Naive thymus-derived CD4-positive, alpha-beta T cell (primary cell): Measurements from ENCODE around the gene RPS2. TPM values are rescaled to one million over a fixed set of nuclear protein-coding genes. Genes with fewer than 3 reads are reported as not detected.

ENCODE experiments used
- ATAC-seq: fragments of 150-1000 bp; cut with Tn5 transposase; 2 replicates; pipeline ENCODE4 v1.10.0; 2021; ENCODE audit warnings: mild to moderate bottlenecking, moderate library complexity
- CTCF ChIA-PET: fragments of 350-600 bp; sonication (Branson Sonifier 250); formaldehyde crosslinking; loops from one replicate; lab custom pipeline; 2021; ENCODE audit warnings: antibody characterized with exemption; lab: Charles Lee
- POLR2A ChIA-PET: fragments of 350-600 bp; sonication (Branson Sonifier 250); formaldehyde crosslinking; loops from one replicate; lab custom pipeline; 2021; ENCODE audit warnings: antibody characterized with exemption, inconsistent platforms; lab: Charles Lee
- DNase-seq, 9 donors: peaks; one replicate each; pipeline versions ENCODE4 v3.0.0 to v3.0.0-alpha.2; 2020 to 2022; ENCODE audit warnings: mixed read lengths in 1 of 9
- H3K27ac ChIP-seq: one replicate; pipeline ENCODE4 v1.7.0; 2013; ENCODE audit warnings: mild to moderate bottlenecking, low read depth, low read length, moderate library complexity
- H3K27me3 ChIP-seq, 2 donors: one replicate each; pipeline ENCODE4 v1.7.0; 2013; ENCODE audit warnings: low read length in 2 of 2, mild to moderate bottlenecking in 2 of 2, moderate library complexity in 2 of 2; ENCODE audit not compliant: control insufficient read depth in 2 of 2, insufficient read depth in 2 of 2
- H3K36me3 ChIP-seq, 3 experiments: 1 replicate in 2 of 3; 2 replicates in 1 of 3; pipeline ENCODE4 v1.7.0; 2013; ENCODE audit warnings: low read length in 3 of 3, mild to moderate bottlenecking in 3 of 3, moderate library complexity in 1 of 3; ENCODE audit not compliant: insufficient read depth in 3 of 3, control insufficient read depth in 2 of 3
- H3K4me1 ChIP-seq, 2 donors: one replicate each; pipeline ENCODE4 v1.7.0; 2013; ENCODE audit warnings: low read length in 2 of 2, mild to moderate bottlenecking in 2 of 2, moderate library complexity in 1 of 2; ENCODE audit not compliant: control insufficient read depth in 2 of 2, insufficient read depth in 2 of 2
- H3K4me3 ChIP-seq: 2 replicates; pipeline ENCODE4 v1.7.0; 2013; ENCODE audit warnings: mild to moderate bottlenecking, low read length
- H3K9me3 ChIP-seq, 3 experiments: 1 replicate in 2 of 3; 2 replicates in 1 of 3; pipeline ENCODE4 v1.7.0; 2013; ENCODE audit warnings: low read length in 3 of 3; ENCODE audit not compliant: control insufficient read depth in 2 of 3
- H3K27ac Mint-ChIP-seq, 9 donors: one replicate each; pipeline ENCODE4 v1.8.0; 2020 to 2022; ENCODE audit warnings: mixed read lengths in 9 of 9, mild to moderate bottlenecking in 8 of 9, moderate library complexity in 5 of 9, inconsistent platforms in 2 of 9
- H3K27me3 Mint-ChIP-seq, 5 donors: one replicate each; pipeline ENCODE4 v1.8.0; 2021 to 2022; ENCODE audit warnings: mixed read lengths in 5 of 5, mild to moderate bottlenecking in 1 of 5
- H3K36me3 Mint-ChIP-seq, 5 donors: one replicate each; pipeline ENCODE4 v1.8.0; 2020 to 2022; ENCODE audit warnings: mixed read lengths in 5 of 5, mild to moderate bottlenecking in 3 of 5, inconsistent platforms in 1 of 5
- H3K4me1 Mint-ChIP-seq, 7 donors: one replicate each; pipeline ENCODE4 v1.8.0; 2020 to 2022; ENCODE audit warnings: mixed read lengths in 7 of 7, mild to moderate bottlenecking in 3 of 7, inconsistent platforms in 1 of 7
- H3K4me3 Mint-ChIP-seq, 10 donors: one replicate each; pipeline ENCODE4 v1.8.0; 2020 to 2022; ENCODE audit warnings: mild to moderate bottlenecking in 10 of 10, mixed read lengths in 10 of 10, moderate library complexity in 6 of 10, inconsistent platforms in 2 of 10
- H3K9me3 Mint-ChIP-seq, 11 donors: one replicate each; pipeline ENCODE4 v1.8.0; 2020 to 2022; ENCODE audit warnings: mixed read lengths in 11 of 11, mild to moderate bottlenecking in 4 of 11, inconsistent platforms in 1 of 11, moderate library complexity in 1 of 11
- intact Hi-C, 2 donors: fragments of 100-400 bp; cut with micrococcal nuclease; formaldehyde crosslinking; loops; one replicate each; pipeline ENCODE4 v1.15.1; 2023
- polyA plus RNA-seq, 2 donors: library from polyadenylated mRNA; unstranded; fragments of 300-500 nt; fragmentation: Illumina TruSeq; gene quantifications; one replicate each; pipeline ENCODE4 v1.2.3, GENCODE V29; 2021
- total RNA-seq, 6 experiments: library from RNA in 5 of 6; stranded (reverse) in 5 of 6; gene quantifications; 1 replicate in 5 of 6; 2 replicates in 1 of 6; pipeline ENCODE4 v1.2.3 and lab custom pipeline; 2021 to 2026

The RPS2 gene
- total and polyA plus RNA-seq, 7 experiments from 2014 or later: 2,562 to 7,254 (median 3,209) TPM

DNA sequence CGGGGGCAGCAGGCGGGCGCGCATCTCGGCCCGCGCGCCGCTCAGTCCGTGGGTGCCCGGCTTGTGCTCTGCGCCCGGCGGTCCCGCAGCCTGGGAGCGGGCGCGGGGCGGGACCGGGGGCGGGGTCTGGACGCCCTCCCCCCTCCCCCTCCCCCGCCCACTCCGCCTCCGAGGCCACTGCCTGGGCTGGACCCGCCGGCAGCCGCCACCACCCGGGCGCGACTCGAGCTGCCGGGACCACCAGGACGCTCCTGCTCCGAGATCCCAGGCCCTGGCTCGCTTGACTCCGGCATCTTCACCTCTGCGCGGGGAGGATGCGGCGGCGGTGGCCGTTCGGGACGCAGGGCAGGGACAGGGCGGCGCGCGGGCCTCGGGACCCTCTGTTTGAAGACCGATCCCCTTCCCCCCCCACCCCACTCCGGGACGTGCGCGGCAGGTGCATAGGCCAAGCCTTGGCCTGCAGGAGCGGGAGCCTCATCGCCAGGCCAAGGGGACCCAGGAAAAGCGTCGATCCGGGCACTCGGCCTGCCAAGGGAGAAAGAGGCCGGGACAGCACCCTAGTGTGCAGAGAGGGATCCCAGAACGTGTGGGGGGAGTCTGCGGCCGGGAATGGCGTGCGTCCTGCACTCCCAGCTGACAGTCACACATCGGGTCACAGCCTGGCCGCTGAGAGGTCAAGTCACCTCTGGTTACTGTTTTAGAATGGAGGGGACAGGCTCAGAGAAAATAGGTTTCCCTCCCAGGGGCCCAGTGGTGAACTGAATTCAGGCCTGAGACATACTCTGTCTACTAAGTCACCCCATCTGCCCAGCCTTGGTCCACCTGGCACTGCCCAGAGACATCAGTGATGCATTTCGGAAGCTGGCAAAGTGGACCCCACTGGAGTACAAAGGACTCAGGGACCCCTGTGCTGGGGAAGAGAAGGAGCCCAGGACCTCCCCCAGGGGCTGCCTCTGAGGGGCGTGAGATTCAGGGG lies 46.0 kb downstream of the RPS2 start, which contains the start of gene HS3ST6:
HS3ST6 (minus strand) TSS at position 65 of the 976 bp plus-strand sequence. CDS start 92 bp downstream, outside the sequence.
- peak within 1 kb of the TSS in 1 of 10 donors; percentile 53 for H3K4me3 Mint-ChIP-seq
- no peaks in the 10 kb centered on the region for H3K36me3 ChIP-seq
- H3K9me3 ChIP-seq: no peaks in the 10 kb centered on the region
- POLR2A ChIA-PET: no interaction called here
- intact Hi-C loops: loop anchor here in 1 of 2 donors (5.0 kb wide), 1 partner anchor 41 kb away; no protein-coding TSS in a partner anchor
- ATAC-seq (no peak), DNase-seq (no peak)
- no peak within 1 kb of the TSS for H3K27ac ChIP-seq
- H3K4me1 Mint-ChIP-seq: peaks cover 0 to 10% (median 5%) of the 10 kb centered on the region in 7 donors
- H3K4me3 ChIP-seq: no peak within 1 kb of the TSS
- peaks cover 0 to 5% (median 0%) of the 10 kb centered on the region in 5 donors for H3K36me3 Mint-ChIP-seq
- H3K9me3 Mint-ChIP-seq: no peaks in the 10 kb centered on the region
- H3K27me3 ChIP-seq: peaks cover 2 to 4% of the 10 kb centered on the region in 2 donors
- H3K27me3 Mint-ChIP-seq: peaks cover 42 to 71% (median 59%) of the 10 kb centered on the region in 5 donors
- no peak within 1 kb of the TSS for H3K27ac Mint-ChIP-seq
- CTCF ChIA-PET: no interaction called here
- H3K4me1 ChIP-seq: no peaks in the 10 kb centered on the region

DNA sequence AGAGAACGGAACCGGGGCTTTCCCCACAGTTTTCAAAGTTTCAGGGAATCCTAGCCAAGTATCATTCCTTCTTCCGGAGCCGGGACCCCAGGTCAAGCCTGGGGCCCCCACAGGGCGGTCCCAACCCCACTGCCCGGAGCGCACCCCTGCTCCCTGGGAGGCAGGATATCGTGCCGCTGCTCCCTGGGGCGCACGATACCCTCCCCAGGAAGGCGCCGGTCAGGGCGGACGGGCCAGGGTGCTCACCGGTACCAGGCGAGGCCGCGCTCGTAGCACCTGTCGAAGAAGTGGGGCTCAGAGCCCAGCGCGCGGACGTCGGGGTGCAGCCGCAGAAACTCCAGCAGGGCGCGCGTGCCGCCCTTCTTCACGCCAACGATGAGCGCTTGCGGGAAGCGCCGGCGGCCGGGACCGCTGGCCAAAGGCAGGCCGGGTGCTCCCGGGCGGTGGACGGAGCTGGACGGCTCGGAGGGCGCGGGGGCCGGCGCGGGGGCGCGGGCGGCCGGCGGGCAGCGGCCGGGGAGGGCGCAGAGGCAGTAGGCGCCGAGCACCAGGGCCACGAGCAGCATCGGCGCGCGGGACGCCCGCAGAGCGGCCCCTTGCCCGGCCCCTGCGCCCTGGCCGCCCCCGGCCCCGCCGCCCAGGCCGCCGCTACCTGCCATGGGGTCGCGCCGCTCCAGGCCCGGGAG lies 46.8 kb downstream of the RPS2 start:
- ChIA-PET POLR2A (no interaction called here), CTCF (no interaction called here)
- no peaks in the 10 kb centered on the region for H3K4me1 ChIP-seq
- no peak overlapping the region for H3K27ac ChIP-seq
- H3K9me3 Mint-ChIP-seq: no peaks in the 10 kb centered on the region
- no peak overlapping the region for H3K4me3 ChIP-seq
- peaks cover 0 to 10% (median 3%) of the 10 kb centered on the region in 7 donors for H3K4me1 Mint-ChIP-seq
- peaks cover 2 to 4% of the 10 kb centered on the region in 2 donors for H3K27me3 ChIP-seq
- H3K4me3 Mint-ChIP-seq: peak overlapping the region in 1 of 10 donors; percentile 53
- ATAC-seq (no peak), DNase-seq (no peak)
- intact Hi-C loops: loop anchor here in 1 of 2 donors (5.0 kb wide), 1 partner anchor 41 kb away; no protein-coding TSS in a partner anchor
- no peak overlapping the region for H3K27ac Mint-ChIP-seq
- H3K27me3 Mint-ChIP-seq: peaks cover 38 to 63% (median 53%) of the 10 kb centered on the region in 5 donors
- no peaks in the 10 kb centered on the region for H3K36me3 ChIP-seq
- H3K9me3 ChIP-seq: no peaks in the 10 kb centered on the region
- H3K36me3 Mint-ChIP-seq: peaks cover 0 to 5% (median 0%) of the 10 kb centered on the region in 5 donors

DNA sequence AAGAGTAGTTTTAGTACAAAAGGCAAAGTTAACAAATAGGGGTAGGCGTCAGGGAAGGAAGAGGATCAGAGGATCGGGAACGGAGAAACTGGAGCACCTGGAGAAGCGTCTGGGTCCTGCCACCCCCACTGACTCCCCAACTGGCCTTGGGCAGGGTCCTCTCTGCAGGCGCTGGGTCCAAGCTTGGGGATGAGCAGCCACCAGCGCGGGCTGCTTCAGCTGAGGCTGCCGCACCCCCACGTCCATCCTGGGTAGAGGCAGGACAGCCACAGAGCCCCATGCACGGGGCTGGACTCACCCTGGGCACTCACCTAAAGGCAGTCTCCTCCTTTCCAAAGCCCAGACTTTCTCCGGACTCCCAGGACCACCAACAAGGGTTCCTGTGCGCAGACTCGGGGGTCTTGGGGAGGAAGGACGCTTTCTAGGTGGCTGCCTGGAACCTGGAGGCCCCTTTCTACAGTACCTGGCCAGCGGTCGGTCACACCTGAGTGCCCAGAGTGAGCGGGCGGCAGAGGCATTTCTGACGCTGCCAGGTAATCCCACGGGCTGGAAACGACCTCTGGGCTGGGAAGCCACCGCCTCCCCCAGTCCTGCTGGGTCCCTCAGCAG lies 47.5 kb downstream of the RPS2 start:
- no peaks in the 10 kb centered on the region for H3K36me3 Mint-ChIP-seq
- no peaks in the 10 kb centered on the region for H3K9me3 ChIP-seq
- H3K27ac ChIP-seq: no peak overlapping the region
- H3K4me3 ChIP-seq: no peak overlapping the region
- CTCF ChIA-PET: no interaction called here
- ATAC-seq: no peak
- peaks cover 32 to 58% (median 47%) of the 10 kb centered on the region in 5 donors for H3K27me3 Mint-ChIP-seq
- peaks cover 2 to 4% of the 10 kb centered on the region in 2 donors for H3K27me3 ChIP-seq
- H3K4me3 Mint-ChIP-seq: peak overlapping the region in 1 of 10 donors; percentile 53
- POLR2A ChIA-PET: no interaction called here
- H3K36me3 ChIP-seq: no peaks in the 10 kb centered on the region
- DNase-seq: no peak
- H3K9me3 Mint-ChIP-seq: no peaks in the 10 kb centered on the region
- intact Hi-C loops: loop anchor here in 1 of 2 donors (5.0 kb wide), 1 partner anchor 40 kb away; no protein-coding TSS in a partner anchor
- H3K27ac Mint-ChIP-seq: no peak overlapping the region
- no peaks in the 10 kb centered on the region for H3K4me1 ChIP-seq
- H3K4me1 Mint-ChIP-seq: peaks cover 0 to 10% (median 3%) of the 10 kb centered on the region in 7 donors

DNA sequence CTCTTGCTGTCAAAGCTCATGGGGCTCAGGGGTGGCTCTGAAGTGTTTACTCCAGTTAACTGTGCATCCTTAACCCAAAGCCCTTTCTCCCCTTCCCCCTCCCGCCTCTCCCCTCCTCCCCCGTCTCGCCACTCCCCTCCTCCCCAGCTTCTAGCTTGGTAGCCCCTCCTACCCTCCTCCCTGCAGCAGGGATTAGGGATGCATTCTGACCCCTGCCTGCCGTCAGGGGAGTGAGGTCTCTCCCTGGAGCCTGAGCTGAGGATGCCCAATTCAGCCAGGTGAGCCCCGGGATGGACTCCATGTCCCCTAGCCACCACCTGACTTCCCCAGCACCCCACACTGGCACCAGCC lies 48.0 kb downstream of the RPS2 start:
- Histone ChIP-seq H3K4me3 (no peak overlapping the region), H3K9me3 (no peaks in the 10 kb centered on the region), H3K27me3 (peaks cover 2 to 4% of the 10 kb centered on the region in 2 donors), H3K27ac (no peak overlapping the region), H3K36me3 (no peaks in the 10 kb centered on the region), H3K4me1 (no peaks in the 10 kb centered on the region)
- no peaks in the 10 kb centered on the region for H3K36me3 Mint-ChIP-seq
- H3K9me3 Mint-ChIP-seq: no peaks in the 10 kb centered on the region
- POLR2A ChIA-PET: no interaction called here
- CTCF ChIA-PET: no interaction called here
- no peak overlapping the region for H3K27ac Mint-ChIP-seq
- DNase-seq (no peak), ATAC-seq (no peak)
- H3K4me1 Mint-ChIP-seq: peaks cover 0 to 10% (median 3%) of the 10 kb centered on the region in 7 donors
- peaks cover 30 to 54% (median 43%) of the 10 kb centered on the region in 5 donors for H3K27me3 Mint-ChIP-seq
- peak overlapping the region in 1 of 10 donors; percentile 53 for H3K4me3 Mint-ChIP-seq
- intact Hi-C loops: loop anchor here in 1 of 2 donors (5.0 kb wide), 1 partner anchor 39 kb away; no protein-coding TSS in a partner anchor

DNA sequence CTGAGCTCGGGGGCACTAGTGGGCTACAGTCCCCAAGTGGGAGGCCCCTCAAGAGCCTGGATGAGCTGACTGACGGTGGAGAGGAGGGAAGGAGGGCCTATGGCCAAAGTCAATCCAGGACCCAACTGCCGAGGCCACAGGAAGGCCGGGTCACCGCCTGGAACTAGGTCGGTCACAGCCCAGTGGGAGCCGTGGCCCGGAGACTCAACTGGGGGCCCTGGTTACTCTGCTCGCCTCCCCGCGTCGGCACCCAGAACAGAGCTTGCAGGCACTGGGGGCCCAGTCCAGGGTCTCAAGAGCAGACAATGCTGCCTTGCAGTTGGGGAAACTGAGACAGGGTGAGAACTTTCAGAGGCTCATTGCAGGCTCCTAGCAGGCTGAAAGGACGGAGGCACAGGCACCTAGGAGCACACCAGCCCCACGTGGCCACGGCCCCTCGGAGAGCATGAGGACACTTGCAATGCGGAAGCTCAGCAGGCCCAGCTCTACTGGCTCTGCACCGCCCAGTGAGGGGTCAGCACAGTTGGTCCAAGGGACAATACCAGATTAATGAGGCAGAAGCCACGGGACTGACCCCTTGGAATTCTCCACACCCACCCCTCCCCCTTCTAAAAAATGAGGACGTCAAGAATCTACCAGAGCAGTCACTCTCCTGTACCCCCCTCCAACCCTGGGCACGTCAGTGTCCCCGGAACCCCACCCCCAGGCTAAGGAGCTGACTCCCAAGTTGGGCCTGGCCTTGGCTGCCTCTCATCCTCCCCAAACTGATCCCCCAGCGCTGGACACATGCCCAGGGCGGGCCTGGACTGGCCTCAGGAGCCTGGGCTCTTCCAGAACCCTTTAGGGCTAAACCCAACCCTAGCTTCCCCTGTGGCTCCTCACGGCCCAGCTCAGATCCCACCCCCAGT lies 48.6 kb downstream of the RPS2 start:
- peaks cover 24 to 47% (median 37%) of the 10 kb centered on the region in 5 donors for H3K27me3 Mint-ChIP-seq

More for the DNA sequence above, 48.6 kb downstream of the RPS2 start:
- Mint-ChIP-seq H3K36me3 (no peaks in the 10 kb centered on the region), H3K9me3 (no peaks in the 10 kb centered on the region), H3K27ac (no peak overlapping the region), H3K4me1 (peaks cover 0 to 5% (median 2%) of the 10 kb centered on the region in 7 donors), H3K4me3 (no peak overlapping the region)
- Histone ChIP-seq H3K4me1 (no peaks in the 10 kb centered on the region), H3K27me3 (peaks cover 2 to 4% of the 10 kb centered on the region in 2 donors), H3K27ac (no peak overlapping the region), H3K9me3 (no peaks in the 10 kb centered on the region), H3K4me3 (no peak overlapping the region), H3K36me3 (no peaks in the 10 kb centered on the region)
- intact Hi-C loops: loop anchor here in 1 of 2 donors (5.0 kb wide), 1 partner anchor 39 kb away; no protein-coding TSS in a partner anchor
- ATAC-seq (no peak), DNase-seq (no peak)
- CTCF ChIA-PET: no interaction called here
- POLR2A ChIA-PET: interaction anchor here (0.5 kb wide), 1 partner anchor 874 kb away, joined by 3 read pairs; no protein-coding TSS in a partner anchor
